ENCODE data around the gene CNRIP1. TPM values are rescaled to one million over a fixed set of nuclear protein-coding genes. Genes with fewer than 3 reads are reported as not detected.

CNRIP1 gene
- total RNA-seq, 1 donor from 2014 or later, result not detected

- no peaks in the 10 kb centered on the region for H3K9me3 Mint-ChIP-seq
- intact Hi-C loops (cut with micrococcal nuclease), result no loop called here
- H3K27ac Mint-ChIP-seq, result no peak overlapping the region
- DNase-seq, result no peak
- no peak for TF ChIP-seq CTCF (IDR thresholded peaks at IDR 0.05)
- peaks cover 13% of the 10 kb centered on the region for H3K36me3 Mint-ChIP-seq (ENCODE audit: low read depth)
- no peaks in the 10 kb centered on the region for H3K27me3 Mint-ChIP-seq
- ChIA-PET CTCF (interaction anchor here (0.8 to 2.9 kb wide), 3 partner anchors 27 to 92 kb away, joined by 3 to 11 read pairs (median 4); no protein-coding TSS in a partner anchor), POLR2A (interaction anchor here (1.2 kb wide), 1 partner anchor 12 kb away, joined by 3 read pairs; no protein-coding TSS in a partner anchor)
- H3K4me3 Mint-ChIP-seq, result no peak overlapping the region
- ATAC-seq (ENCODE audit: low read depth), result no peak
- H3K4me1 Mint-ChIP-seq, result peaks cover 30% of the 10 kb centered on the region
These were observed 74.7 kb downstream of the CNRIP1 start for GRCh38 chr2:68245066-68245465.

GRCh38 chr2:68244456-68244855 lies 75.3 kb downstream of the CNRIP1 start:
- H3K4me3 Mint-ChIP-seq, result no peak overlapping the region
- TF ChIP-seq CTCF (IDR thresholded peaks at IDR 0.05), result no peak
- ChIA-PET CTCF (interaction anchor here (0.8 to 2.9 kb wide), 5 partner anchors 8 to 197 kb away, joined by 3 to 11 read pairs (median 3); partner anchors contain the start of gene PPP3R1), POLR2A (interaction anchor here (1.2 kb wide), 1 partner anchor 12 kb away, joined by 3 read pairs; no protein-coding TSS in a partner anchor)
- H3K27ac Mint-ChIP-seq, result no peak overlapping the region
- H3K4me1 Mint-ChIP-seq, result peaks cover 30% of the 10 kb centered on the region
- peaks cover 14% of the 10 kb centered on the region for H3K36me3 Mint-ChIP-seq (ENCODE audit: low read depth)
- no peaks in the 10 kb centered on the region for H3K27me3 Mint-ChIP-seq
- ATAC-seq (ENCODE audit: low read depth) (no peak), DNase-seq (no peak)
- H3K9me3 Mint-ChIP-seq, result no peaks in the 10 kb centered on the region
- intact Hi-C loops (cut with micrococcal nuclease), result no loop called here

Other genes starting within 250 kb of the CNRIP1 start
- gene PNO1, start 162.1 kb downstream of the CNRIP1 start, total RNA-seq, result 22.1 and 24.9 TPM in 2 replicates
- gene PPP3R1, start 67.4 kb downstream of the CNRIP1 start, total RNA-seq, result 53.5 and 56.2 TPM in 2 replicates
- 138 and 140 TPM in 2 replicates for gene PLEK, start 45.3 kb upstream of the CNRIP1 start, total RNA-seq
- gene FBXO48, start 147.3 kb upstream of the CNRIP1 start, total RNA-seq, result 1.8 and 2.6 TPM in 2 replicates
- gene APLF, start 147.6 kb upstream of the CNRIP1 start, total RNA-seq, result 6.4 and 6.8 TPM in 2 replicates

All from activated B cell treated with CpG ODN at 0.5 μM for 24 hours (primary cell).